Measurements from ENCODE around the gene LRIG1.

DNA sequence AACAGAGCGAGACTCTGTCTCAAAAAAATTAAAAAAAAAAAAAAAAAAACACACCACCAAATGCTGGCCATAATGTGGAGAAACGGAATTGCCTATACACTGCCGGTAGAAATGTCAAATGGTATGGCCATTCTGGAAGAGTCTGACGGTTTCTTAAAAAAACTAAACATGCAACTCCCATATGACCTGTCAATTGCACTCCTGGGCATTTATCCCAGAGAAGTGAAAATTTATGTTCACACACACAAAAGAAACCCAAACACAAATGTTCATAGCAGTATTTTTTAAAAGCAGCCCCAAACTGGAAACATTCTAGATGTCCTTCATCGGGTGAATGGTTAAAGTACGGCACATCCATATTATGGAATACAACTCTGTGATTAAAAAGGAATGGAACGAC is 66.1 kb downstream of the LRIG1 start:
- TF ChIP-seq, protein P1, sequence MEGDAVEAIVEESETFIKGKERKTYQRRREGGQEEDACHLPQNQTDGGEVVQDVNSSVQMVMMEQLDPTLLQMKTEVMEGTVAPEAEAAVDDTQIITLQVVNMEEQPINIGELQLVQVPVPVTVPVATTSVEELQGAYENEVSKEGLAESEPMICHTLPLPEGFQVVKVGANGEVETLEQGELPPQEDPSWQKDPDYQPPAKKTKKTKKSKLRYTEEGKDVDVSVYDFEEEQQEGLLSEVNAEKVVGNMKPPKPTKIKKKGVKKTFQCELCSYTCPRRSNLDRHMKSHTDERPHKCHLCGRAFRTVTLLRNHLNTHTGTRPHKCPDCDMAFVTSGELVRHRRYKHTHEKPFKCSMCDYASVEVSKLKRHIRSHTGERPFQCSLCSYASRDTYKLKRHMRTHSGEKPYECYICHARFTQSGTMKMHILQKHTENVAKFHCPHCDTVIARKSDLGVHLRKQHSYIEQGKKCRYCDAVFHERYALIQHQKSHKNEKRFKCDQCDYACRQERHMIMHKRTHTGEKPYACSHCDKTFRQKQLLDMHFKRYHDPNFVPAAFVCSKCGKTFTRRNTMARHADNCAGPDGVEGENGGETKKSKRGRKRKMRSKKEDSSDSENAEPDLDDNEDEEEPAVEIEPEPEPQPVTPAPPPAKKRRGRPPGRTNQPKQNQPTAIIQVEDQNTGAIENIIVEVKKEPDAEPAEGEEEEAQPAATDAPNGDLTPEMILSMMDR (tag by site-specific recombination; IDR thresholded peaks at IDR 0.05), result no peak
- no peak for TF ChIP-seq PRDM1 (tag by site-specific recombination; IDR thresholded peaks at IDR 0.05)
- TF ChIP-seq ZNF776 (tag by site-specific recombination; IDR thresholded peaks at IDR 0.05; ENCODE audit: borderline replicate concordance), result no peak
- TF ChIP-seq ZNF16 (tag by site-specific recombination; IDR thresholded peaks at IDR 0.05; ENCODE audit: low read depth), result no peak
- no peak for TF ChIP-seq ZNF174 (tag by site-specific recombination; IDR thresholded peaks at IDR 0.05)
- TF ChIP-seq, protein P2, sequence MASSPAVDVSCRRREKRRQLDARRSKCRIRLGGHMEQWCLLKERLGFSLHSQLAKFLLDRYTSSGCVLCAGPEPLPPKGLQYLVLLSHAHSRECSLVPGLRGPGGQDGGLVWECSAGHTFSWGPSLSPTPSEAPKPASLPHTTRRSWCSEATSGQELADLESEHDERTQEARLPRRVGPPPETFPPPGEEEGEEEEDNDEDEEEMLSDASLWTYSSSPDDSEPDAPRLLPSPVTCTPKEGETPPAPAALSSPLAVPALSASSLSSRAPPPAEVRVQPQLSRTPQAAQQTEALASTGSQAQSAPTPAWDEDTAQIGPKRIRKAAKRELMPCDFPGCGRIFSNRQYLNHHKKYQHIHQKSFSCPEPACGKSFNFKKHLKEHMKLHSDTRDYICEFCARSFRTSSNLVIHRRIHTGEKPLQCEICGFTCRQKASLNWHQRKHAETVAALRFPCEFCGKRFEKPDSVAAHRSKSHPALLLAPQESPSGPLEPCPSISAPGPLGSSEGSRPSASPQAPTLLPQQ (tag by site-specific recombination; IDR thresholded peaks at IDR 0.05), result no peak
